HG03039 (cell line): ENCODE data around the gene TLR9.
"Not testable (repeated sequence)": the region's sequence is repeated elsewhere in the genome, so short reads cannot be mapped to it uniquely, and the experiment has no call there.

Source experiments
- ATAC-seq: cut with Tn5 transposase; IDR thresholded peaks from one replicate; pipeline ENCODE4 v1.9.1; 2021; ENCODE audit warnings: mild to moderate bottlenecking, moderate library complexity; ENCODE audit not compliant: unreplicated experiment

TLR9 gene

GRCh38 chr3:52225452-52226228, at the start of gene TLR9:
Gene TLR9 (minus strand): TSS chr3:52225645. CDS start chr3:52225529, 116 bp downstream.
- peak; percentile 51 for ATAC-seq

GRCh38 chr3:52274781-52275180, 49.3 kb upstream of the TLR9 start:
- not testable (repeated sequence) for ATAC-seq

GRCh38 chr3:52272831-52273230, 47.4 kb upstream of the TLR9 start:
- no peak for ATAC-seq

GRCh38 chr3:52272172-52272571, 46.7 kb upstream of the TLR9 start:
- ATAC-seq: not testable (repeated sequence)

GRCh38 chr3:52270252-52270754, 44.9 kb upstream of the TLR9 start:
- no peak for ATAC-seq

GRCh38 chr3:52269776-52270175, 44.3 kb upstream of the TLR9 start:
- ATAC-seq: no peak

- ATAC-seq: no peak
Measured at GRCh38 chr3:52268036-52268435, 42.6 kb upstream of the TLR9 start.

GRCh38 chr3:52265387-52265786, 39.9 kb upstream of the TLR9 start:
- ATAC-seq: no peak

GRCh38 chr3:52262447-52262846, 37.0 kb upstream of the TLR9 start:
- no peak for ATAC-seq

GRCh38 chr3:52259448-52259847, 34.0 kb upstream of the TLR9 start:
- ATAC-seq: no peak

GRCh38 chr3:52259035-52259434, 33.6 kb upstream of the TLR9 start:
- no peak for ATAC-seq

- no peak for ATAC-seq
Measured at GRCh38 chr3:52257911-52258310, 32.5 kb upstream of the TLR9 start.

GRCh38 chr3:52256622-52257021, 31.2 kb upstream of the TLR9 start:
- no peak for ATAC-seq

- ATAC-seq: no peak
Measured at GRCh38 chr3:52256159-52256558, 30.7 kb upstream of the TLR9 start.

- no peak for ATAC-seq
Measured at GRCh38 chr3:52254608-52255007, 29.2 kb upstream of the TLR9 start.

GRCh38 chr3:52253314-52254304, 28.2 kb upstream of the TLR9 start:
- ATAC-seq: peak; percentile 91

- no peak for ATAC-seq
Measured at GRCh38 chr3:52250122-52250521, 24.7 kb upstream of the TLR9 start.

- ATAC-seq: no peak
Measured at GRCh38 chr3:52249683-52250082, 24.2 kb upstream of the TLR9 start.

- ATAC-seq: no peak
Measured at GRCh38 chr3:52248816-52249547, 23.5 kb upstream of the TLR9 start.

- ATAC-seq: no peak
Measured at GRCh38 chr3:52248165-52248541, 22.7 kb upstream of the TLR9 start.
